SH-SY5Y (cell line): ENCODE data around the gene DGKA.

Experiments used
- GATA2 ChIP-seq: IDR thresholded peaks from 2 replicates; pipeline ENCODE4 v1.6.1; 2011; ENCODE audit warnings: mild to moderate bottlenecking, low read depth, low read length
- GATA3 ChIP-seq: IDR thresholded peaks from 2 replicates; pipeline ENCODE4 v1.6.1; 2011; ENCODE audit warnings: low read depth, mild to moderate bottlenecking, low read length, moderate library complexity

DNA sequence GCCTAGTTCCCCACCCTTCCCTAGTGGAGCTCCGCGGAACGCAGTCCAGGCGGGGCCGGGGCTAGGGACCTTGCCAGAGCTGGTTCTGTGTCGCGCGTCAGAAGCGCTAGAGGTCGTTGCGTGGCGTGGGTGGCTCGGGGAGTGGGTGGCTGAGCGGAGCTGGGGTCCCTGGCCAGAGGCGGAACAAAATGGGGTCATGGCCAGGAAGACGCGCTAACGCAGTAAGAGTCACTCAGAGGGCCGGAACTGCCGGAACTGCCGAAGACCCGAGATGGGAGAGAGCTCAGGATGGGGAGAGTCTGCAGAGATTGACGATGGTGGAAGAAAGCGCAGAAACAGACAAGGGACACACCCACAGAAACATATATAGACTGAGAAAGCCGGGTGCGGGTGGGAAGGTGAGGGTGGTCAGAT lies 4.8 kb downstream of the DGKA start:
- no peak for TF ChIP-seq GATA3
- no peak for TF ChIP-seq GATA2
